GM18508 (cell line): ENCODE data around the gene RNF213.

Experiments used
- ATAC-seq: cut with Tn5 transposase; IDR thresholded peaks from one replicate; pipeline ENCODE4 v1.9.1; 2021; ENCODE audit warnings: moderate number of reproducible peaks; ENCODE audit not compliant: insufficient read depth, unreplicated experiment

RNF213 gene

DNA sequence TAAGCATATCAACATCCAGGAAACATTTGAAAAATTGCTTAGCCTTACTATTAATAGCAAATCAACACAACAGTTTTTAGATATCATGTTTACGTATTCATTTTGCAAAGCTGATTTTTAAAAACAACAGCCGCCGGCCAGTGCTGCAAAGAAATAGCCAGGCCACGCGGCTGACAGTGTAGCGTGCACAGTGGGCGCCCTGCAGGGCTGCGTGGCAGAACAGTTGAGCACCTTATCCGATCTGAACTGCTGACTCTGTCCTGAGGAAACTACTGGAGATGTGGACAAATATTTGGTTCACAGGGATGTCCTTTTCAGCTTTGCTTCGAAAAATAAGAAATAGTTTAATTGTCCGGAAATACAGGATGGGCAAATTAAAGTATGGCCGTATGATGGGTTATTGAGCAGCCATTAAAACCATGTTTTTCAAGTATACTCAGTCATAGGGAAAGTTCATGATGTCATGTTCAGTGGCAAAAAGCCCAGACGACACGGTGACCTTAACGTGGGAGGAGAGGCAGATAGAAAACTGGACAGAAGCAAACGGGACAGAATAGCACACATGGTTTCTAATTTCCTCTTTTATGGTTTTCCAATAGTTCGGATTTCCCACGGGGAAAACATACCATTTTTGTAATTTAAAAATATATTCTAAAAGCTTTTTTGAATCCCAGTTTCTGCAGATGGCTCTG, 101.9 kb downstream of the RNF213 start:
- ATAC-seq = no peak

DNA sequence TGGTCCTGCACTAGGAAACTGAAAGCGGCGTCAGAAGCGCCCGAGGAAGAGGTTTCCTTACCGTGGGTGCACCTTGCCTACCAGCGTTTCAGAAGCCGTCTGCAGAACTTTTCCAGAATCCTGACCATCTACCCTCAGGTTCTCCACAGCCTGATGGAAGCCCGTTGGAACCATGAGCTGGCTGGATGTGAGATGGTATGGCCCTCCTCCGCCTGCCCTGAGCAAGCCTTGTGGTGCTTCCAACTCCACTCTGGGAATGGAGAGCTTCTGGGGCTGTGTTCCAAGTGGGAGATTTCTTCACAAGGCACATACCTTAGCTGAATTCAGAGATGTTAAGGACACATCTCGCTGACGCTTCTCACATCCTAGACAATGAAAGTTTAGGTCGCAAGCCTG, 102.5 kb downstream of the RNF213 start:
- no peak for ATAC-seq

GRCh38 chr17:80363518-80364090, 103.0 kb downstream of the RNF213 start:
- ATAC-seq = no peak

DNA sequence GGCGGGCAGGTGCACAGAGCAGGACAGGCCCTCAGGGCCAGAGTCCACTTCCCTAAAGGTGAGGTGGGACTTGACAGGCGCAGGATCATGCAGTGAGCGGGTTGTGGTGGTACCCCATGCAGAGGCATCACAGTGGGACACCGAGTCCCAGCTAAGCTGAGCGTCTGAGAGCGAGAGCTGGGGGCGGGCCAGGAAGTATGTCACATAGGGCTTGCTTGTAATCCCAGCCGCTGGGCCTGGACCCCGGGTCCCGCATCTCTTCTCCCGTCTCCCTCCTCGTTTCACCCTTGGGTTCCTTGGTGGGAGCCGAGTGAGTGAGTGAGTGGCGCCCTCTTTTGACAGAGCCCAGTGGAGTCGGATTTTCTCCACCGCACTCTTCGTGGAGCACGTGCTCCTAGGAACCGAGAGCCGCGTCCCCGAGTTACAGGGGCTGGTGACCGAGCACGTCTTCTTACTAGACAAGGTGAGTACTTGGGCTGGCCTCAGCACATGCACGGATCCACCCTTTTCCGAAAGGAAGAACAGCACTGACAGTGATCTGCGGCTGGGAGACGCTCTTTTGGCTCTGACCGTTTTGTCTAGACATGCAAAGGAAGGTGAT, 103.5 kb downstream of the RNF213 start:
- no peak for ATAC-seq

GRCh38 chr17:80365001-80365965, 104.6 kb downstream of the RNF213 start:
- no peak for ATAC-seq

DNA sequence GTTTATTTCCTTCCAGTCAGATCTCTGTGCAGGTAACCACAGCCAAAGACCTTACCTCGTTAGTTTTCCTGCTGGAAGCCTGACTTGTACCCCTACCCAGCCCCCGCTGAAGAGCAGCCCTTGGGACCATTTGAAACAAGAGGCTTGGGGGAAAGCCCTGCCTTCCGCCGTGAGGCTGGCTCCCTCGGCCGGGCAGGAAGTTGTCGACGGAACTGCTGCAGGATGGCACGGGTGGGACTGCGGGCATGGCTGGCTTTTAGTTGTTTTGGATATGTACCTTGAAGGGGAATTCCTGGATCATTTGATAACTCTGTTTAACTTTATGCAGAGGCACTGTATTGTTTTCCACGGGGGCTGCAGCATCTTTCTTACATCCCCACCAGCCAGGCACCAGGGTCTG, 105.3 kb downstream of the RNF213 start:
- ATAC-seq = no peak

- no peak for ATAC-seq
These were observed 106.9 kb downstream of the RNF213 start for GRCh38 chr17:80367503-80367902.

GRCh38 chr17:80371196-80371595, 110.5 kb downstream of the RNF213 start:
- ATAC-seq = no peak

- ATAC-seq = no peak
These were observed 111.8 kb downstream of the RNF213 start for GRCh38 chr17:80372456-80372855.

DNA sequence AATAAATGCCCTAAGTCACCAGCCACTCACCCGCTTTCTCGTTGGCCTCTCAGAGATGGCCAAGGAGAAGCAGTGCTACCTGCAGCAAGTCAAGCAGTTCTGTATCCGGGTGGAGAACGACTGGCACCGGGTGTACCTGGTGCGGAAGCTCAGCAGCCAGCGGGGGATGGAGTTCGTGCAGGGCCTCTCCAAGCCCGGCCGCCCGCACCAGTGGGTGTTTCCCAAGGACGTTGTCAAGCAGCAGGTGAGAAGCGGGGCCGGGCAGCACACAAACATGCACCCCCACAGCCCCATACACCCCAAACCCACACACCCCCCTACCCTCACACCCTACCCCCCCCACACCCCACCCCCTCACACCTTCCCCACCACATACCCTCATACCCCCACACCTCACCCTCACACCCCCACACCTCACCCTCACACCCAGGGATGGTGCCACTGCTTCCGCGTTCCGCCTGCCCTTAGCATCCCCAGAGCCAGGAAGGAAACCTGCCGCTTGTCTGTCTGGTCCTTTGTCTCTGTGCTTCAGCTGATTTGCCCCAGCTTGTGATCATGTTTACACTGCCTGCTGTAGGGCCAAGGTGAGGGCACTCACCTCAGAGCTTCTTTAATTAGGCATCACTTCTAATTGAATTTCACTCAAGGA, 112.4 kb downstream of the RNF213 start:
- ATAC-seq = no peak

- no peak for ATAC-seq
These were observed 113.5 kb downstream of the RNF213 start for GRCh38 chr17:80374039-80374731.

- ATAC-seq = no peak
These were observed 114.3 kb downstream of the RNF213 start for GRCh38 chr17:80374732-80375585.

GRCh38 chr17:80376531-80376930, 115.9 kb downstream of the RNF213 start:
- no peak for ATAC-seq

- no peak for ATAC-seq
These were observed 117.1 kb downstream of the RNF213 start for GRCh38 chr17:80377798-80378197.

DNA sequence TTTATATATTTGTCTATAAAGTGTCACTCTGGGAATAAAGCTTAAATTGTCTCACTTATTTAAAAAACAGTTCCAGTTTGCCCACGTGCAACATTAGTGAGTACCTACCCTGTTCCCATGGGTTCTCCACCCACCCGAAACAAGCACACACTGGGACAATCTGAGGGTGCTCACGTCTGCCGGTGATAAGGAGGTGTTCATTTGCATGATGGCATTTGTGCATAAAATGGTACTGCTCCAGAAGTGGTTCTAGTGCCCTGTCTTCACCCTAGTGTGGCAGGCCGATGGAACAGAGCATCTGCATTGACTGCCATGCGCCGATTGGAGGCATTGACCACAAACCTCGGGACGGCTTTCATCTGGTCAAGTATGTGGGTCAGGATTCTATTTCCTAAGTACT, 118.7 kb downstream of the RNF213 start:
- ATAC-seq = no peak

- no peak for ATAC-seq
These were observed 119.4 kb downstream of the RNF213 start for GRCh38 chr17:80380068-80380467.

- no peak for ATAC-seq
These were observed 119.9 kb downstream of the RNF213 start for GRCh38 chr17:80380555-80381002.

GRCh38 chr17:80381416-80381923, 120.8 kb downstream of the RNF213 start:
- no peak for ATAC-seq
